GM21717 (cell line): Measurements from ENCODE around the gene EPS8L3.
"Not testable (repeated sequence)": the region's sequence is repeated elsewhere in the genome, so short reads cannot be mapped to it uniquely, and the experiment has no call there.

Experiments
- ATAC-seq: cut with Tn5 transposase; IDR thresholded peaks from one replicate; pipeline ENCODE4 v1.9.1; 2021; ENCODE audit warnings: mild to moderate bottlenecking, moderate library complexity; ENCODE audit not compliant: unreplicated experiment

Gene EPS8L3

GRCh38 chr1:109763646-109764415 is at the start of gene EPS8L3:
TSS of gene EPS8L3 (minus strand) at chr1:109763923. CDS start at chr1:109761749, 2,174 bp downstream.
- no peak for ATAC-seq

- ATAC-seq, result no peak
Observed at GRCh38 chr1:109812691-109813393, 49.1 kb upstream of the EPS8L3 start.

GRCh38 chr1:109808703-109809102 is 45.0 kb upstream of the EPS8L3 start:
- ATAC-seq, result no peak

- ATAC-seq, result no peak
Observed at GRCh38 chr1:109807822-109808680, 44.3 kb upstream of the EPS8L3 start.

- ATAC-seq, result no peak
Observed at GRCh38 chr1:109807402-109807801, 43.7 kb upstream of the EPS8L3 start.

- no peak for ATAC-seq
Observed at GRCh38 chr1:109806733-109807400, 43.1 kb upstream of the EPS8L3 start.

- ATAC-seq, result no peak
Observed at GRCh38 chr1:109805486-109806165, 41.9 kb upstream of the EPS8L3 start.

- no peak for ATAC-seq
Observed at GRCh38 chr1:109804660-109805059, 40.9 kb upstream of the EPS8L3 start.

GRCh38 chr1:109803901-109804331 is 40.2 kb upstream of the EPS8L3 start:
- no peak for ATAC-seq

GRCh38 chr1:109802901-109803561 is 39.3 kb upstream of the EPS8L3 start:
- ATAC-seq, result no peak

GRCh38 chr1:109802136-109802900 is 38.6 kb upstream of the EPS8L3 start:
- no peak for ATAC-seq

GRCh38 chr1:109801791-109802135 is 38.0 kb upstream of the EPS8L3 start:
- ATAC-seq, result no peak

GRCh38 chr1:109800291-109800690 is 36.6 kb upstream of the EPS8L3 start:
- ATAC-seq, result no peak

- no peak for ATAC-seq
Observed at GRCh38 chr1:109799445-109799844, 35.7 kb upstream of the EPS8L3 start.

- ATAC-seq, result not testable (repeated sequence)
Observed at GRCh38 chr1:109797303-109797595, 33.5 kb upstream of the EPS8L3 start.

GRCh38 chr1:109796484-109797302 is 33.0 kb upstream of the EPS8L3 start:
- ATAC-seq, result no peak

GRCh38 chr1:109794319-109795132 is 30.8 kb upstream of the EPS8L3 start:
- no peak for ATAC-seq
